Measurements from ENCODE around the gene SNX6.

Gene SNX6

GRCh38 chr14:34629657-34630529 lies at the start of gene SNX6:
Gene SNX6, minus strand, starts transcription at chr14:34630148. Its CDS starts 32 bp downstream, at chr14:34630116.
- peak; percentile 88 for DNase-seq (ENCODE audit: low read depth)
- TF ChIP-seq, protein P1, sequence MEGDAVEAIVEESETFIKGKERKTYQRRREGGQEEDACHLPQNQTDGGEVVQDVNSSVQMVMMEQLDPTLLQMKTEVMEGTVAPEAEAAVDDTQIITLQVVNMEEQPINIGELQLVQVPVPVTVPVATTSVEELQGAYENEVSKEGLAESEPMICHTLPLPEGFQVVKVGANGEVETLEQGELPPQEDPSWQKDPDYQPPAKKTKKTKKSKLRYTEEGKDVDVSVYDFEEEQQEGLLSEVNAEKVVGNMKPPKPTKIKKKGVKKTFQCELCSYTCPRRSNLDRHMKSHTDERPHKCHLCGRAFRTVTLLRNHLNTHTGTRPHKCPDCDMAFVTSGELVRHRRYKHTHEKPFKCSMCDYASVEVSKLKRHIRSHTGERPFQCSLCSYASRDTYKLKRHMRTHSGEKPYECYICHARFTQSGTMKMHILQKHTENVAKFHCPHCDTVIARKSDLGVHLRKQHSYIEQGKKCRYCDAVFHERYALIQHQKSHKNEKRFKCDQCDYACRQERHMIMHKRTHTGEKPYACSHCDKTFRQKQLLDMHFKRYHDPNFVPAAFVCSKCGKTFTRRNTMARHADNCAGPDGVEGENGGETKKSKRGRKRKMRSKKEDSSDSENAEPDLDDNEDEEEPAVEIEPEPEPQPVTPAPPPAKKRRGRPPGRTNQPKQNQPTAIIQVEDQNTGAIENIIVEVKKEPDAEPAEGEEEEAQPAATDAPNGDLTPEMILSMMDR (IDR thresholded peaks at IDR 0.05; ENCODE audit: insufficient read depth, low read depth, low read length, missing control alignments) = no peak
- H3K4me3 ChIP-seq (ENCODE audit: low read depth, low read length) = peak within 1 kb of the TSS; percentile 100

GRCh38 chr14:34678735-34679134 lies 48.8 kb upstream of the SNX6 start:
- no peak for DNase-seq (ENCODE audit: low read depth)
- TF ChIP-seq, protein P1 (IDR thresholded peaks at IDR 0.05; ENCODE audit: insufficient read depth, low read depth, low read length, missing control alignments) = no peak
- H3K4me3 ChIP-seq (ENCODE audit: low read depth, low read length) = no peak overlapping the region

- no peak overlapping the region for H3K4me3 ChIP-seq (ENCODE audit: low read depth, low read length)
- TF ChIP-seq, protein P1 (IDR thresholded peaks at IDR 0.05; ENCODE audit: insufficient read depth, low read depth, low read length, missing control alignments) = no peak
- no peak for DNase-seq (ENCODE audit: low read depth)
Observed at GRCh38 chr14:34678306-34678705, 48.4 kb upstream of the SNX6 start.

GRCh38 chr14:34676516-34677211 lies 46.7 kb upstream of the SNX6 start:
- no peak for DNase-seq (ENCODE audit: low read depth)
- H3K4me3 ChIP-seq (ENCODE audit: low read depth, low read length) = no peak overlapping the region
- TF ChIP-seq, protein P1 (IDR thresholded peaks at IDR 0.05; ENCODE audit: insufficient read depth, low read depth, low read length, missing control alignments) = no peak

DNA sequence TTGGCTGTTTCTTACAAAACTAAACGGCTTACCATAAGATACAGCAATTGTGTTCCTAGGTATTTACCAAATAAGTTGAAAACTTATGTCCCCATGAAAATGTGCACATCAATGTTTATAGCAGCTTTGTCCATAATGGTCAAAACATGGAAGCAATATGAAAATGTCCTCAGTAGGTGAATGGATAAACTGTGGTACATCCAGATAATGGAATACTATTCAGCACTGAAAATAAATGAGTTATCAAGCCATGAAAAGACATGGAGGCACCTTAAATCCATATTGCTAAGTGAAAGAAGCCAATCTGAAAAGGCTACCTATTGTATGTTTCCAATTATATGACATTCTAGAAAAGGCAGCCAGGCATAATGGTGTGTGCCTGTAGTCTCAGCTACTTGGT lies 43.8 kb upstream of the SNX6 start:
- DNase-seq (ENCODE audit: low read depth) = no peak
- TF ChIP-seq, protein P1 (IDR thresholded peaks at IDR 0.05; ENCODE audit: insufficient read depth, low read depth, low read length, missing control alignments) = no peak
- no peak overlapping the region for H3K4me3 ChIP-seq (ENCODE audit: low read depth, low read length)

DNA sequence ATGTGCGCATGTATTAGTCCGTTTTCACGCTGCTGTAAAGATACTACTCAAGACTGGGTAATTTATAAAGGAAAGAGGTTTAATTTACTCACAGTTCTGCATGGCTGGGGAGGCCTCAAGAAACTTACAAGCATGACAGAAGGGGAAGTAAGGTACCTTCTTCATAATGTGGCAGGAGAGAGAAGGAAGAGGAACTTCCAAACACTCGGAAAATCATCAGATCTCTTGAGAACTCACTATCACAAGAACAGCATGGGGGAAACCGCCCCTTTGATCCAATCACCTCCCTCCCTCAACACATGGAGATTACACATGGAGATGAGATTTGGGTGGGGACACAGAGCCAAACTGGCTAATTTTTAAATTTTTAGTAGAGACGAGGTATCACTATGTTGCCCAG lies 41.8 kb upstream of the SNX6 start:
- H3K4me3 ChIP-seq (ENCODE audit: low read depth, low read length) = no peak overlapping the region
- TF ChIP-seq, protein P1 (IDR thresholded peaks at IDR 0.05; ENCODE audit: insufficient read depth, low read depth, low read length, missing control alignments) = no peak
- no peak for DNase-seq (ENCODE audit: low read depth)
